ENCODE data around the gene GRIP2. TPM values are rescaled to one million over a fixed set of nuclear protein-coding genes. Genes with fewer than 3 reads are reported as not detected.

The GRIP2 gene
- total and polyA plus RNA-seq, 9 donors: 1.1 to 19.4 (median 5.4) TPM

GRCh38 chr3:14482271-14482721 is 57.8 kb downstream of the GRIP2 start:
- intact Hi-C loops (cut with DNase I): no loop called here
- TF ChIP-seq POLR2A (IDR thresholded peaks at IDR 0.05) (no peak), EP300 (IDR thresholded peaks at IDR 0.05) (no peak), CTCF (IDR thresholded peaks at IDR 0.05) (no peak)
- Histone ChIP-seq H3K9me3 (no peaks in the 10 kb centered on the region), H3K27ac (peak overlapping the region; percentile 57 to 85), H3K36me3 (no peaks in the 10 kb centered on the region), H3K4me3 (no peak overlapping the region), H3K27me3 (no peaks in the 10 kb centered on the region), H3K4me1 (ENCODE audit: insufficient read depth) (peaks cover 35% of the 10 kb centered on the region)
- DNase-seq: peak; percentile 76 to 84 (median 79)
- WGBS, 3 donors: 2 to 19% (median 7%) methylated on average over 2 of the region's 2 CpGs

GRCh38 chr3:14481646-14482036 is 58.5 kb downstream of the GRIP2 start:
- 91 to 95% (median 93%) methylated on average over 13 of the region's 13 CpGs for WGBS, 3 donors
- H3K27ac ChIP-seq: peak overlapping the region; percentile 57 to 85
- no peaks in the 10 kb centered on the region for H3K9me3 ChIP-seq
- TF ChIP-seq CTCF (IDR thresholded peaks at IDR 0.05) (no peak), EP300 (IDR thresholded peaks at IDR 0.05) (no peak), POLR2A (IDR thresholded peaks at IDR 0.05) (no peak)
- H3K36me3 ChIP-seq: no peaks in the 10 kb centered on the region
- intact Hi-C loops (cut with DNase I): no loop called here
- H3K4me3 ChIP-seq: no peak overlapping the region
- peaks cover 35% of the 10 kb centered on the region for H3K4me1 ChIP-seq (ENCODE audit: insufficient read depth)
- DNase-seq: peak in 2 of 5 donors; percentile 52 to 61
- no peaks in the 10 kb centered on the region for H3K27me3 ChIP-seq

GRCh38 chr3:14481018-14481645 is 59.0 kb downstream of the GRIP2 start:
- TF ChIP-seq CTCF (IDR thresholded peaks at IDR 0.05): no peak
- no peak for TF ChIP-seq EP300 (IDR thresholded peaks at IDR 0.05)
- no peak for TF ChIP-seq POLR2A (IDR thresholded peaks at IDR 0.05)
- intact Hi-C loops (cut with DNase I): no loop called here
- no peak overlapping the region for H3K4me3 ChIP-seq
- H3K9me3 ChIP-seq: no peaks in the 10 kb centered on the region
- WGBS, 3 donors: 84 to 93% (median 84%) methylated on average over 8 to 10 of the region's 10 CpGs
- H3K27ac ChIP-seq: peak overlapping the region; percentile 28 to 85
- peaks cover 35% of the 10 kb centered on the region for H3K4me1 ChIP-seq (ENCODE audit: insufficient read depth)
- no peaks in the 10 kb centered on the region for H3K27me3 ChIP-seq
- no peaks in the 10 kb centered on the region for H3K36me3 ChIP-seq
- no peak for DNase-seq

- intact Hi-C loops (cut with DNase I): no loop called here
- peak overlapping the region; percentile 28 to 85 for H3K27ac ChIP-seq
- peaks cover 38% of the 10 kb centered on the region for H3K4me1 ChIP-seq (ENCODE audit: insufficient read depth)
- H3K36me3 ChIP-seq: no peaks in the 10 kb centered on the region
- no peak overlapping the region for H3K4me3 ChIP-seq
- 66 to 77% (median 68%) methylated on average over 8 of the region's 8 CpGs for WGBS, 3 donors
- no peaks in the 10 kb centered on the region for H3K9me3 ChIP-seq
- no peaks in the 10 kb centered on the region for H3K27me3 ChIP-seq
- TF ChIP-seq CTCF (IDR thresholded peaks at IDR 0.05) (no peak), POLR2A (IDR thresholded peaks at IDR 0.05) (no peak), EP300 (IDR thresholded peaks at IDR 0.05) (no peak)
- peak in 2 of 5 donors; percentile 34 to 58 for DNase-seq
Measured at GRCh38 chr3:14480207-14481017, 59.7 kb downstream of the GRIP2 start.

Data from ovary (tissue), 9 donors.